Stimulated activated naive CD4-positive, alpha-beta T cell (primary cell): ENCODE results near the gene PTCH2.

Source experiments
- DNase-seq, 6 experiments: peaks; one replicate each; lab custom pipeline; 2025; lab: John Stamatoyannopoulos, UW

Gene PTCH2

DNA sequence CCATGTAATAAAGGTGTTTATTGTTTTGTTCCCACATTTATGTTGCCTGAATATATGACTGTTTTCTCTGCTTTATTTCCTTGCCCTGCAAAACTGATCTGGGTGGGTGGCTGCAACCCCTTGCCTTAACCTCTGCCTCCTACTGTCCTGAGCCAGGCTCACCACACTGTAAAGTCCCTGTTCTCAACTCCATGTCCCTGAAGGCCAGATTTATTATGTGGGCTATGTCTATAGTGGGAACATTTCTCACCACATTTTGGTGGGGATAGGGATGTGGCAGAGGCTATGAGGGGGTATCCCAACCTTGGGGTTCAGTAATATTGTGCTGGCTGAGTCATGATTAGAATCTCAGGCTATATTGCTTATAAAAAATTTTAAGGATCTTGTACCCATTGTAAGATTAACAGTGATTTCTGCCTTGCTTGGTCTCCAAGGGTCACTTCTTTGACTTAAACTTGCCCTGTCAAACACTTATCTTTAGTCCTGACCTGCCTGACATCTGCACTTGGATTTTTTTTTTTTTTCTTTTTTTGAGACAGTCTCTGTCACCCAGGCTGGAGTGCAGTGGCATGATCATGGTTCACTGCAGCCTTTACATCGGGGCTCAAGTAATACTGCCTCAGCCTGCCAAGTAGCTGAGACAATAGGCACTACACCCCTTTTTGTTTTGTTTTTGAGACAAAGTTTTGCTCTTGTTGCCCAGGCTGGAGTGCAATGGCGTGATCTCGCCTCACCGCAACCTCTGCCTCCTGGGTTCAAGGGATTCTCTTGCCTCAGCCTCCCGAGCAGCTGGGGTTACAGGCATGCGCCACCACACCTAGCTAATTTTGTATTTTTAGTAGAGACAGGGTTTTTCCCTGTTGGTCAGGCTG is 64.1 kb downstream of the PTCH2 start:
- DNase-seq, result no peak

GRCh38 chr1:44777969-44778635 is 65.0 kb downstream of the PTCH2 start:
- no peak for DNase-seq

DNA sequence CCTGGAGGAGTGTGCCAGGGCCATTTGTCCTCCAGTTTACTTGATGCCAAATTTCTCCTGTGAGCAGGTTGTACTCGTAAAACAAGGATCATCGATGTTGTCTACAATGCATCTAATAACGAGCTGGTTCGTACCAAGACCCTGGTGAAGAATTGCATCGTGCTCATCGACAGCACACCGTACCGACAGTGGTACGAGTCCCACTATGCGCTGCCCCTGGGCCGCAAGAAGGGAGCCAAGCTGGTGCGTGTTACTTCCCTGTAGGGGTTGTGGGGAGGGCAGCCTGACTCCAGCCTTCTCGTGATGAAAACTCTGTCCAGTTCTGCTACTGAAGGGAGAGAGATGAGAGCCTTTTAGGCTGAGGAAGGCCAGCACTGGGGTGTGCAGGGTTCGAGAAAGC is 65.5 kb downstream of the PTCH2 start:
- DNase-seq, result no peak

DNA sequence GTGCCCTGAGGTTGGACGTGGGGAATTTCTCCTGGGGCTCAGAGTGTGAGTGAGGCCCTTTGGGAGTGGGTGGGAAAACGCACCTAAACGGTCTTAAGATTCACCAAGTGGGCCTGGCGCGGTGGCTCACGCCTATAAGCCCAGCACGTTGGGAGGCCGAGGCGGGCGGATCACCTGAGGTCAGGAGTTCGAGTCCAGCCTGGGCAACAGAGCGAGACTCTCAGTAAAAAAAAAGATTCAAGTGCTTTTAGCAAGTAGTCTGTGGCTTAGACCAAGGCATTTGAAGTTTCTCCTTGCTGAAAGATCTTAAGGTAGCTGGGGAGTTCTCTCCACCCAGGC is 66.4 kb downstream of the PTCH2 start:
- DNase-seq, result no peak

DNA sequence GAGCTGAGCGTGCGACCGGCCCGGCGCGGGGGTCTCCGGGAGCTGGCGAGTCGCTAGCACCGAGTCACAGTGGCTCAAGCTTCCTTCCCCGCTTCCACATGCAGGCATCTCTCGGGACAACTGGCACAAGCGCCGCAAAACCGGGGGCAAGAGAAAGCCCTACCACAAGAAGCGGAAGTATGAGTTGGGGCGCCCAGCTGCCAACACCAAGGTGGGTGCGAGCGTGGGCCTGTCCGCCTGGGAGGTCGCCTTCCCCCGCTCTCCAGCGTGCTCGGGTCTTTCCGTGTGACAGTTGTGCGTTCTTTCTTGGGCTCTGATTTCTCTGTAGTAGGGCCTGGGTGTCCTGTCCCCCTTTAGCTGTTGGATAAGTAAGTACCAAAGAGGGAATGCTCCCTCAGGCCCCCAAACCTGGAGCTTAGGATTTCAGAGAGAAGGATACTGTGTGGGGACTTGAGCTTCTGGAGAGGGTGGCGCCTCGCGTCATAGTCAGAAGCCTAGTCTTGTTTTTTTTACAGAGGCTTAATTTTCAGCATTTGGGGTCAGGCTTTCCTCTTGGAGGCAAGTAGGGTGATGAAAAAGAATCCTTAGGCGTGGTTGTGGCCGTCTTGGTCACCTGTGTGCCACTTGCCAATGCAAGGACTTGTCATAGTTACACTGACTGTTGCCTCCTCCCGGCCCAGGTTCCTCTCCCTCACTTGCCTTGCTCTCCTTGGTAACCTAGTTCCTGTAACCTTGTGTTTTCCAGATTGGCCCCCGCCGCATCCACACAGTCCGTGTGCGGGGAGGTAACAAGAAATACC is 66.9 kb downstream of the PTCH2 start:
- DNase-seq, result peak in 4 of 6 experiments; percentile 41 to 58 (median 49)

DNA sequence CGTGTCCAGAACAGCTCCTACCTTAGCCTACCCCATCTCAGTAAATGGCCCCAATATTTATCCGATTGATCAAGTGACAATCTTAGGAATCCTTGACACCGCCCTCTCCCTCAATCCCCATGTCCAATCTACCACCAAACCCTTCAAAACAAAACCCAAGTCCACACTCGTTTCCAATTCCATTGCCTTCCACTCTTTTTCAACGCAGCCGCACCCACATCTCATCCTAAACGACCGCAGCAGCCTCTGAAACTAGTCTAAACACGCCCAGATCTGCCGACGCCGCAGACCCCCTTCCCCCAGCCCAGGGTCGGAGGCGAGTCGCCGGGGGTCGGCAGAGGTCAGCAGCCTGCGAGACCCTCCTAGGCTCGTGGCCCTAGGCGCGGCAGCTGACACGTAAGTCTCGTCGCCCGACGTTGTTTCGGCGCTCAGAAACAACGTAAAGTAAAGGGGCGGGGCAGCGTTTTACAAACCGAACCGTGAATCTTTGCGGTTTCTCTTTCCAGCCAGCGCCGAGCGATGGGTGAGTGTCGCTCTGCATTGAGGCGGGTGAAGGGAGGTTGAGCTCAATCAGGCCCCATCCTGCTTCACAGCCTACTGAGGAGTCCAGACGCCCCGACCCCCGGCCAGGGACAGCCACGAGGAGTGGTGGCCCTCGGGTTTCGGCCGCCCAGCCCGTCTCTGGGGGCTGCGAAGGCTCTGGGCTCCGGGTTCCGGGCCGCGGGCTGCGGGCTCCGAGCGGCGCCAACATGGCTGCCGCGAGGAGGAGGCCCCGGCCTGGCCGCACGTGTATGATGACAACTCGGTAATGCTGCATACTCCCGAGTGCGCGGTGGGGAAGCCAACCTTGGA is 67.7 kb downstream of the PTCH2 start, which contains the start of gene RPS8:
Gene RPS8 (plus strand): TSS at position 463 of the 852 bp plus-strand sequence. CDS start 57 bp downstream, at position 520.
- DNase-seq, result peak; percentile 81 to 93 (median 84)
